H1 (cell line): ENCODE results near the gene LANCL2. TPM values are rescaled to one million over a fixed set of nuclear protein-coding genes. Genes with fewer than 3 reads are reported as not detected.

ENCODE experiments used
- CTCF ChIA-PET: fragments of 300-600 bp; sonication (Branson Sonifier 250); formaldehyde crosslinking; loops from one replicate; lab custom pipeline; 2021; ENCODE audit not compliant: partially characterized antibody; lab: Charles Lee
- POLR2A ChIA-PET: fragments of 300-600 bp; sonication (Branson Sonifier 250); formaldehyde crosslinking; loops from one replicate; lab custom pipeline; 2021; ENCODE audit warnings: inconsistent platforms; ENCODE audit not compliant: partially characterized antibody; lab: Charles Lee
- DNase-seq, 2 experiments: peaks; one replicate each; pipeline versions ENCODE4 v3.0.0 to v3.0.0-alpha.2; 2010 to 2022; ENCODE audit warnings: low spot score in 2 of 2, low read depth in 1 of 2, mixed read lengths in 1 of 2
- FAIRE-seq: peaks from 2 replicates; lab custom pipeline; 2011; peaks lifted over from hg19 to GRCh38; lab: Jason Lieb, UNC
- H2AFZ ChIP-seq: 2 replicates; pipeline ENCODE4 v1.8.1; 2012; ENCODE audit warnings: low read length, inconsistent platforms
- H2AK5ac ChIP-seq: 2 replicates; pipeline ENCODE4 v1.6.1; 2013; ENCODE audit warnings: low read depth, low read length
- H2BK120ac ChIP-seq: replicated peaks from 2 replicates; pipeline ENCODE3; 2013; ENCODE audit warnings: low read depth, low read length, inconsistent platforms
- H2BK12ac ChIP-seq: 2 replicates; pipeline ENCODE4 v1.6.1; 2013; ENCODE audit warnings: low read depth, low read length
- H2BK15ac ChIP-seq: 2 replicates; pipeline ENCODE4 v1.6.1; 2013; ENCODE audit warnings: low read length
- H2BK20ac ChIP-seq: 2 replicates; pipeline ENCODE4 v1.6.1; 2013; ENCODE audit warnings: low read length
- H2BK5ac ChIP-seq: 2 replicates; pipeline ENCODE4 v1.6.1; 2013; ENCODE audit warnings: low read depth, low read length
- H3K14ac ChIP-seq: 2 replicates; pipeline ENCODE4 v1.6.1; 2013; ENCODE audit warnings: inconsistent platforms; ENCODE audit not compliant: insufficient read length
- H3K18ac ChIP-seq: 2 replicates; pipeline ENCODE4 v1.6.1; 2013; ENCODE audit warnings: low read length; ENCODE audit errors: extremely low read depth
- H3K23ac ChIP-seq: 2 replicates; pipeline ENCODE4 v1.6.1; 2013; ENCODE audit warnings: inconsistent platforms; ENCODE audit not compliant: insufficient read length
- H3K23me2 ChIP-seq: 2 replicates; pipeline ENCODE4 v1.6.1; 2013; ENCODE audit warnings: low read depth, low read length
- H3K27ac ChIP-seq: 2 replicates; pipeline ENCODE4 v1.6.1; 2011; ENCODE audit warnings: low read depth, low read length, inconsistent platforms
- H3K27me3 ChIP-seq, 4 experiments: replicated peaks in 1 of 4; 1 replicate in 1 of 4; 2 replicates in 3 of 4; pipeline versions ENCODE4 v1.6.1 to v1.8.1; 2011 to 2013; ENCODE audit warnings: low read length in 3 of 4, mild to moderate bottlenecking in 3 of 4, inconsistent platforms in 2 of 4, mixed read lengths in 2 of 4, moderate library complexity in 1 of 4; ENCODE audit not compliant: control insufficient read depth in 3 of 4, insufficient read depth in 3 of 4; ENCODE audit errors: extremely low read depth in 1 of 4
- H3K36me3 ChIP-seq, 4 experiments: 2 replicates each; pipeline versions ENCODE4 v1.6.1 to v1.8.1; 2011 to 2013; ENCODE audit warnings: mild to moderate bottlenecking in 4 of 4, low read length in 3 of 4, moderate library complexity in 2 of 4, control low read depth in 1 of 4, inconsistent platforms in 1 of 4; ENCODE audit not compliant: insufficient read depth in 4 of 4, control insufficient read depth in 2 of 4
- H3K4ac ChIP-seq: replicated peaks from 2 replicates; pipeline ENCODE3; 2013; ENCODE audit warnings: low read length, low read depth, mixed read lengths, inconsistent platforms; ENCODE audit not compliant: insufficient read length
- H3K4me1 ChIP-seq, 4 experiments: replicated peaks in 1 of 4; 1 replicate in 1 of 4; 2 replicates in 3 of 4; pipeline versions ENCODE4 v1.6.1 to v1.8.1; 2011 to 2013; ENCODE audit warnings: low read length in 3 of 4, inconsistent platforms in 2 of 4, mixed read lengths in 1 of 4; ENCODE audit not compliant: insufficient read depth in 4 of 4, control insufficient read depth in 3 of 4
- H3K4me2 ChIP-seq, 2 experiments: 2 replicates each; pipeline versions ENCODE4 v1.6.1 to v1.8.1; 2011 to 2013; ENCODE audit warnings: low read depth in 2 of 2, low read length in 2 of 2, control low read depth in 1 of 2, inconsistent platforms in 1 of 2, mild to moderate bottlenecking in 1 of 2; ENCODE audit not compliant: insufficient read depth in 1 of 2
- H3K4me3 ChIP-seq, 4 experiments: fragments of 200-600, 300-600 bp in 1 of 4; sonication (generic), shearing (Covaris generic), sonication (Bioruptor Twin) in 1 of 4; 2 replicates each; pipeline versions ENCODE4 v1.5.1 to v1.8.1; 2011 to 2016; ENCODE audit warnings: low read length in 4 of 4, low read depth in 3 of 4, control low read depth in 2 of 4, inconsistent platforms in 2 of 4, mild to moderate bottlenecking in 2 of 4, mixed read lengths in 1 of 4, moderate library complexity in 1 of 4; ENCODE audit not compliant: insufficient read depth in 2 of 4; ENCODE audit errors: extremely low read depth in 1 of 4
- H3K56ac ChIP-seq: replicated peaks from 2 replicates; pipeline ENCODE3; 2013; ENCODE audit warnings: low read depth, mild to moderate bottlenecking, mixed read lengths, low read length, inconsistent platforms; ENCODE audit not compliant: insufficient read length
- H3K79me1 ChIP-seq: 2 replicates; pipeline ENCODE4 v1.6.1; 2013; ENCODE audit warnings: low read depth, low read length, control low read depth
- H3K79me2 ChIP-seq, 2 experiments: 2 replicates each; pipeline versions ENCODE4 v1.6.1 to v1.8.1; 2012 to 2013; ENCODE audit warnings: low read length in 2 of 2, mild to moderate bottlenecking in 2 of 2, inconsistent platforms in 1 of 2; ENCODE audit not compliant: insufficient read depth in 2 of 2, control insufficient read depth in 1 of 2
- H3K9ac ChIP-seq, 4 experiments: replicated peaks in 1 of 4; 1 replicate in 1 of 4; 2 replicates in 3 of 4; pipeline versions ENCODE4 v1.6.1 to v1.8.1; 2011 to 2013; ENCODE audit warnings: low read depth in 3 of 4, low read length in 3 of 4, control low read depth in 2 of 4, mild to moderate bottlenecking in 2 of 4, moderate library complexity in 2 of 4, inconsistent platforms in 1 of 4; ENCODE audit errors: extremely low read depth in 1 of 4
- H3K9me3 ChIP-seq, 2 experiments: 2 replicates each; pipeline versions ENCODE4 v1.6.1 to v1.8.1; 2012 to 2013; ENCODE audit warnings: mild to moderate bottlenecking in 2 of 2, moderate library complexity in 2 of 2, control low read depth in 1 of 2, inconsistent platforms in 1 of 2, low read depth in 1 of 2, low read length in 1 of 2, mixed read lengths in 1 of 2; ENCODE audit not compliant: insufficient read depth in 2 of 2
- H4K20me1 ChIP-seq, 2 experiments: replicated peaks in 1 of 2; 2 replicates each; pipeline versions ENCODE3 to v1.8.1; 2011 to 2013; ENCODE audit warnings: inconsistent platforms in 2 of 2, low read length in 2 of 2, mild to moderate bottlenecking in 1 of 2; ENCODE audit not compliant: insufficient read depth in 2 of 2, control insufficient read depth in 1 of 2
- H4K5ac ChIP-seq: 2 replicates; pipeline ENCODE4 v1.6.1; 2013; ENCODE audit warnings: low read length, low read depth, mixed read lengths, inconsistent platforms; ENCODE audit not compliant: insufficient read length
- H4K8ac ChIP-seq: 2 replicates; pipeline ENCODE4 v1.8.0; 2013; ENCODE audit warnings: mild to moderate bottlenecking, moderate library complexity, low read length, inconsistent platforms; ENCODE audit not compliant: insufficient read depth; ENCODE audit errors: extremely low read depth
- H4K91ac ChIP-seq: replicated peaks from 2 replicates; pipeline ENCODE3; 2013; ENCODE audit warnings: low read length, mixed read lengths, inconsistent platforms; ENCODE audit not compliant: insufficient read length
- ASH2L ChIP-seq: fragments of 200-600, 300-600 bp; sonication (generic); IDR thresholded peaks from one replicate; pipeline ENCODE4 v1.7.1; 2017; ENCODE audit warnings: low read length
- BACH1 ChIP-seq: IDR thresholded peaks from 2 replicates; pipeline ENCODE4 v1.6.1; 2012; ENCODE audit warnings: low read length, improper control_type of control experiment
- CBX8 ChIP-seq: fragments of 300-800, 300-1000 bp; sonication (generic); IDR thresholded peaks from 2 replicates; pipeline ENCODE4 v1.7.1; 2016; ENCODE audit warnings: low read depth, low read length, borderline replicate concordance
- CHD2 ChIP-seq: IDR thresholded peaks from 2 replicates; pipeline ENCODE4 v1.6.1; 2012; ENCODE audit warnings: low read length, improper control_type of control experiment
- E2F6 ChIP-seq: IDR thresholded peaks from 2 replicates; pipeline ENCODE4 v1.6.1; 2012; ENCODE audit warnings: inconsistent platforms
- FOSL1 ChIP-seq: IDR thresholded peaks from 2 replicates; pipeline ENCODE4 v1.6.1; 2011; ENCODE audit warnings: mild to moderate bottlenecking, low read depth, low read length, moderate library complexity; ENCODE audit not compliant: insufficient read depth
- HDAC6 ChIP-seq: IDR thresholded peaks from one replicate; pipeline ENCODE4 v1.7.1; 2012; ENCODE audit warnings: low read depth, mild to moderate bottlenecking, inconsistent platforms, low read length, moderate library complexity
- MAFK ChIP-seq: IDR thresholded peaks from 2 replicates; pipeline ENCODE4 v1.6.1; 2012; ENCODE audit warnings: low read depth, mild to moderate bottlenecking, improper control_type of control experiment, low read length
- POLR2AphosphoS5 ChIP-seq: IDR thresholded peaks from 2 replicates; pipeline ENCODE4 v1.6.1; 2011; ENCODE audit warnings: low read depth, low read length
- RAD21 ChIP-seq, 2 experiments: IDR thresholded peaks in 1 of 2; conservative IDR thresholded peaks in 1 of 2; 2 replicates each; pipeline ENCODE4 v1.6.1; 2011; ENCODE audit warnings: low read depth in 2 of 2, low read length in 2 of 2, improper control_type of control experiment in 1 of 2, inconsistent platforms in 1 of 2, mild to moderate bottlenecking in 1 of 2, moderate library complexity in 1 of 2
- RNF2 ChIP-seq: fragments of 200-900, 300-1000 bp; sonication (generic); IDR thresholded peaks from 2 replicates; pipeline ENCODE4 v1.7.1; 2016; ENCODE audit warnings: borderline replicate concordance, low read depth, mild to moderate bottlenecking, antibody characterized with exemption, low read length; ENCODE audit not compliant: poor library complexity, severe bottlenecking; ENCODE audit errors: missing control alignments
- SIX5 ChIP-seq: IDR thresholded peaks from 2 replicates; pipeline ENCODE4 v1.6.1; 2011; ENCODE audit warnings: mild to moderate bottlenecking, low read depth, low read length
- SP4 ChIP-seq: IDR thresholded peaks from 2 replicates; pipeline ENCODE4 v1.6.1; 2012; ENCODE audit warnings: low read length, inconsistent platforms
- TEAD4 ChIP-seq: IDR thresholded peaks from 2 replicates; pipeline ENCODE4 v1.6.1; 2012; ENCODE audit warnings: low read depth, low read length, inconsistent platforms, mixed read lengths
- WGBS, 2 experiments: shearing (Covaris generic) in 1 of 2; methylation state at CpG; one replicate each; pipeline versions ENCODE4 v1.1.6 to v1.1.7; 2013 to 2015; ENCODE audit warnings: low lambda C conversion rate in 2 of 2, mixed read lengths in 2 of 2, inconsistent platforms in 1 of 2, low coverage in 1 of 2, missing lambda C conversion rate in 1 of 2; ENCODE audit not compliant: insufficient replicate concordance in 2 of 2, insufficient coverage in 1 of 2, insufficient read length in 1 of 2; ENCODE audit errors: extremely low coverage in 1 of 2, missing lambda C conversion rate in 1 of 2; 5-methylcytosine and 5-hydroxymethylcytosine counted together
- polyA plus RNA-seq, 7 experiments: library from polyadenylated mRNA; depleted of rRNA in 3 of 7; stranded (reverse) in 5 of 7; unstranded in 2 of 7; fragments of >200 nt in 5 of 7; fragments of 200-250 nt in 2 of 7; gene quantifications; 1 replicate in 5 of 7; 2 replicates in 1 of 7; 4 replicates in 1 of 7; pipeline versions ENCODE4 v1.2.1 to v1.2.3, GENCODE V29; 2011 to 2013; ENCODE audit warnings: missing spikeins in 2 of 7, mixed read lengths in 2 of 7
- total RNA-seq: library from RNA; stranded (reverse); fragmentation: NEBNext Ultra II Directional; extraction: Animal tissue kit (Norgen Biotek cat#: 25700); gene quantifications from 2 replicates; pipeline ENCODE4 v1.2.1, GENCODE V29; 2021

LANCL2 gene
- total and polyA plus RNA-seq, 2 of the 8 experiments (the other 6 are each of a cell fraction or from before 2014, with no cell fraction given): 9.2 to 9.5 TPM

- Histone ChIP-seq H2AK5ac (no peak overlapping the region), H3K14ac (no peak overlapping the region), H3K23me2 (no peaks in the 10 kb centered on the region), H4K8ac (no peak overlapping the region), H3K9me3 (peaks cover 8 to 18% of the 10 kb centered on the region in 2 experiments), H3K79me2 (no peaks in the 10 kb centered on the region), H4K20me1 (no peaks in the 10 kb centered on the region), H3K4me1 (no peaks in the 10 kb centered on the region), H3K56ac (no peak overlapping the region), H3K79me1 (no peaks in the 10 kb centered on the region), H2BK20ac (no peak overlapping the region), H3K18ac (no peak overlapping the region), H3K23ac (no peak overlapping the region), H2BK15ac (no peak overlapping the region), H3K9ac (no peak overlapping the region), H4K5ac (no peak overlapping the region), H2BK120ac (no peak overlapping the region), H2AFZ (no peak overlapping the region), H3K4me2 (no peak overlapping the region), H3K27me3 (no peaks in the 10 kb centered on the region), H3K4me3 (no peak overlapping the region), H2BK5ac (no peak overlapping the region), H3K36me3 (peaks cover 0 to 5% (median 1%) of the 10 kb centered on the region in 4 experiments; a peak in 3 of 8 replicates), H4K91ac (no peak overlapping the region), H2BK12ac (no peak overlapping the region), H3K4ac (no peak overlapping the region), H3K27ac (no peak overlapping the region)
- no peak for DNase-seq
- 74% methylated on average over 6 of the region's 6 CpGs; no CpG with 5 or more reads in 1 of the 2 experiments for WGBS, 2 experiments
- CTCF ChIA-PET: interaction anchor here (1.4 kb wide), 1 partner anchor 33 kb away, joined by 4 read pairs; no protein-coding TSS in a partner anchor
- POLR2A ChIA-PET: interaction anchor here (1.0 to 2.6 kb wide), 2 partner anchors 8 to 15 kb away, joined by 3 to 13 read pairs; no protein-coding TSS in a partner anchor
- TF ChIP-seq E2F6: no peak
- TF ChIP-seq SIX5: no peak
- TF ChIP-seq ASH2L: no peak
- no peak for TF ChIP-seq RAD21 (IDR thresholded peaks at IDR 0.05 in 1 of 2, conservative IDR thresholded peaks at IDR 0.05 in 1 of 2; ENCODE audit: low read depth in 2 of 2, low read length in 2 of 2)
- no peak for TF ChIP-seq RNF2
- TF ChIP-seq HDAC6: no peak
- TF ChIP-seq CHD2: no peak
- no peak for TF ChIP-seq BACH1
- TF ChIP-seq POLR2AphosphoS5: no peak
- no peak for TF ChIP-seq CBX8
- TF ChIP-seq FOSL1: no peak
- no peak for TF ChIP-seq MAFK
- no peak for TF ChIP-seq SP4
- no peak for TF ChIP-seq TEAD4
- FAIRE-seq: no peak
Measured at GRCh38 chr7:55381189-55381588, 16.1 kb downstream of the LANCL2 start.
